Stimulated activated CD4-positive, alpha-beta T cell treated with anti-CD3 and anti-CD28 coated beads, TNF-alpha, amount 100 ng/mL, for 4 hours (primary cell): ENCODE results near the gene RGL2.
A peak's percentile ranks its signal among the peaks of the same experiment; 100 is the strongest.

Experiments
- DNase-seq, 3 experiments: peaks; one replicate each; pipeline ENCODE4 v3.0.0-alpha.2; 2020; ENCODE audit warnings: low read depth in 3 of 3

RGL2 gene

GRCh38 chr6:33316603-33317418 is 18.1 kb upstream of the RGL2 start:
- no peak for DNase-seq

- no peak for DNase-seq
These were observed 17.3 kb upstream of the RGL2 start for GRCh38 chr6:33315793-33316602.

GRCh38 chr6:33314943-33315792 is 16.4 kb upstream of the RGL2 start:
- DNase-seq, result no peak

- peak in 2 of 3 experiments; percentile 47 to 55 for DNase-seq
These were observed 15.8 kb upstream of the RGL2 start for GRCh38 chr6:33314515-33314942.

GRCh38 chr6:33313709-33314514 is 15.2 kb upstream of the RGL2 start, which contains the start of gene TAPBP:
TAPBP (minus strand) TSS chr6:33314078; CDS start chr6:33314041, 37 bp downstream.
- peak; percentile 69 to 81 (median 76) for DNase-seq

GRCh38 chr6:33313105-33313708 is 14.5 kb upstream of the RGL2 start:
- DNase-seq, result peak in 1 of 3 experiments; percentile 31

GRCh38 chr6:33312361-33313104 is 13.8 kb upstream of the RGL2 start:
- DNase-seq, result peak; percentile 56 to 74 (median 66)

GRCh38 chr6:33306356-33306755 is 7.6 kb upstream of the RGL2 start:
- no peak for DNase-seq

GRCh38 chr6:33305052-33305451 is 6.3 kb upstream of the RGL2 start:
- no peak for DNase-seq

- DNase-seq, result no peak
These were observed 5.5 kb upstream of the RGL2 start for GRCh38 chr6:33304216-33304615.

- no peak for DNase-seq
These were observed 3.1 kb upstream of the RGL2 start for GRCh38 chr6:33301877-33302276.

- peak; percentile 85 to 88 (median 88) for DNase-seq
These were observed 649 bp upstream of the RGL2 start for GRCh38 chr6:33299237-33299944.

- peak in 1 of 3 experiments; percentile 23 for DNase-seq
These were observed 578 bp downstream of the RGL2 start for GRCh38 chr6:33297956-33298772.

- no peak for DNase-seq
These were observed 1.3 kb downstream of the RGL2 start for GRCh38 chr6:33297406-33297955.

GRCh38 chr6:33296797-33297405 is 1.8 kb downstream of the RGL2 start:
- DNase-seq, result no peak

- DNase-seq, result no peak
These were observed 2.9 kb downstream of the RGL2 start for GRCh38 chr6:33295621-33296369.
